ENCODE data around the gene AJAP1.

- no peak for TF ChIP-seq SUZ12 (IDR thresholded peaks at IDR 0.05)
- TF ChIP-seq BHLHE40 (IDR thresholded peaks at IDR 0.05; ENCODE audit: borderline replicate concordance), result no peak
- TF ChIP-seq SP1 (IDR thresholded peaks at IDR 0.05), result no peak
- no peak for TF ChIP-seq FOXK2 (IDR thresholded peaks at IDR 0.05)
- no peak for TF ChIP-seq HDGF (IDR thresholded peaks at IDR 0.05; ENCODE audit: borderline replicate concordance)
- TF ChIP-seq L3MBTL2 (conservative IDR thresholded peaks at IDR 0.05), result no peak
- TF ChIP-seq ZNF384 (IDR thresholded peaks at IDR 0.05), result no peak
These were observed 1.5 kb downstream of the AJAP1 start for GRCh38 chr1:4655674-4656532.

All from HEK293T (cell line).